ENCODE results near the gene ADARB2.

GRCh38 chr10:1548146-1548545 lies 189.2 kb downstream of the ADARB2 start:
- TF ChIP-seq CTCF (IDR thresholded peaks at IDR 0.05) (no peak), POLR2A (IDR thresholded peaks at IDR 0.05; ENCODE audit: low read depth) (no peak)

All from esophagus muscularis mucosa (tissue), 3 donors.